WI38 (cell line): ENCODE measurements around the gene RBBP8NL.

ENCODE experiments used
- H3K4me3 ChIP-seq: 2 replicates; pipeline ENCODE4 v1.5.1; 2011; ENCODE audit warnings: low read depth, mild to moderate bottlenecking, control low read depth, low read length
- CTCF ChIP-seq: IDR thresholded peaks from 2 replicates; pipeline ENCODE4 v1.5.1; 2012; ENCODE audit warnings: low read depth, mild to moderate bottlenecking, control low read depth, low read length

The RBBP8NL gene

GRCh38 chr20:62407221-62407992 lies 19.9 kb downstream of the RBBP8NL start, which contains the start of gene CABLES2:
TSS of gene CABLES2 (minus strand) at chr20:62407285. CDS start at chr20:62407276, 9 bp downstream.
- TF ChIP-seq CTCF, result no peak
- H3K4me3 ChIP-seq, result peak within 1 kb of the TSS; percentile 72

- H3K4me3 ChIP-seq, result peak overlapping the region; percentile 72
- TF ChIP-seq CTCF, result no peak
Measured at GRCh38 chr20:62406635-62407176, 20.6 kb downstream of the RBBP8NL start.

- peak overlapping the region; percentile 72 for H3K4me3 ChIP-seq
- TF ChIP-seq CTCF, result no peak
Measured at GRCh38 chr20:62405981-62406513, 21.3 kb downstream of the RBBP8NL start.

GRCh38 chr20:62405108-62405980 lies 22.0 kb downstream of the RBBP8NL start:
- H3K4me3 ChIP-seq, result no peak overlapping the region
- peak; percentile 39; the same call in 1 of the 2 replicates for TF ChIP-seq CTCF

GRCh38 chr20:62404761-62405107 lies 22.6 kb downstream of the RBBP8NL start:
- TF ChIP-seq CTCF, result no peak

GRCh38 chr20:62404112-62404665 lies 23.1 kb downstream of the RBBP8NL start:
- no peak overlapping the region for H3K4me3 ChIP-seq
- TF ChIP-seq CTCF, result no peak

More at GRCh38 chr20:62404761-62405107, 22.6 kb downstream of the RBBP8NL start:
- no peak overlapping the region for H3K4me3 ChIP-seq
